GM12878 (cell line): ENCODE data around the gene SLC9A3.

Experiments
- EZH2 ChIP-seq: IDR thresholded peaks from 2 replicates; pipeline ENCODE4 v1.6.1; 2012; ENCODE audit warnings: low read depth, mild to moderate bottlenecking, control low read depth, inconsistent platforms, low read length, borderline replicate concordance; ENCODE audit not compliant: control insufficient read depth
- TCF12 ChIP-seq: IDR thresholded peaks from 2 replicates; pipeline ENCODE4 v1.6.1; 2011; ENCODE audit warnings: low read depth, mild to moderate bottlenecking, low read length
- TF ChIP-seq, protein P1 (sequence below): IDR thresholded peaks from 2 replicates; pipeline ENCODE4 v1.6.1; 2012; ENCODE audit warnings: low read length, inconsistent platforms

DNA sequence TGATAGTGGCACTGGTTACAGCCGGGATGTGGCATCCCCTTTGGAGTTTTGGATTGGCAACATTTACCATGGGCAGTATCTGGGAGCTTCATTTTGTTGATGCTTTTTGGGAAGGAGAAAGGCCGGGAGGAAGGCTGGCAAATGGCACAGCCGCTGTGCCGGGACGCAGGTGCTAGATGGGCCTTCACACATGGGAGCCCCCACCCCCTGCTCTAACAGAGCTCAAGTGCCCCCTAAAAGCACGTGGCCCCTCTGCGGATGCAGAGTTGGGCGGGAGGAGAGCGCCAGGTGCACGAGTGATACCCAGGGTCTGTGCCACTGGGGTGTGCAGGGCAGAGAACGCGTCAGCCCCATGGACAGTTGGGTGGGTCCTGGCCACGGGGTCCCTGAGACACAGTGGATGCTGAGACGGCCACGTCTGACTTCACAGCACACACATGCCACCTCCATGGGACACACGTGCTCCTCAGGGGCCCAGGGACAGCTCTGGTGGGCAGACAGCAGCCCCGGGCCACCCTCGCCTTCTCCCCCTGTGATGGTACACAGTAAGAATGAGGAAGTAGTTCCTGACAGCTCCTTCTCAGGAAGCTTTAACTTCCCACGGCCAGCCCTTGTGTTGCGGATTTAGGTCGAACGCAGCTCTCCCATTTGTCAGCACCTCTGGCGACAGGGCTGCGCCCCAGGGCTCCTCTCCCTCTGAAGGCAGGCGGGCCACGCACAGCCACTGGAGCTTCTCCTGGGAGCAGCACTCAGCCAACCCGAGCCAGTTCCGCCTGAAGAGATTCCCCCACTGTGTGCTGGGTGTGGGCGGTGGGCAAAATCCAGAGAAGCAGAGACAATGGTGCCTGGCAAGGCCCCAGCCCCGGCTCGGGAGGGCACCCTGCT, 10.8 kb downstream of the SLC9A3 start:
- TF ChIP-seq, protein P1, sequence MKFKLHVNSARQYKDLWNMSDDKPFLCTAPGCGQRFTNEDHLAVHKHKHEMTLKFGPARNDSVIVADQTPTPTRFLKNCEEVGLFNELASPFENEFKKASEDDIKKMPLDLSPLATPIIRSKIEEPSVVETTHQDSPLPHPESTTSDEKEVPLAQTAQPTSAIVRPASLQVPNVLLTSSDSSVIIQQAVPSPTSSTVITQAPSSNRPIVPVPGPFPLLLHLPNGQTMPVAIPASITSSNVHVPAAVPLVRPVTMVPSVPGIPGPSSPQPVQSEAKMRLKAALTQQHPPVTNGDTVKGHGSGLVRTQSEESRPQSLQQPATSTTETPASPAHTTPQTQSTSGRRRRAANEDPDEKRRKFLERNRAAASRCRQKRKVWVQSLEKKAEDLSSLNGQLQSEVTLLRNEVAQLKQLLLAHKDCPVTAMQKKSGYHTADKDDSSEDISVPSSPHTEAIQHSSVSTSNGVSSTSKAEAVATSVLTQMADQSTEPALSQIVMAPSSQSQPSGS: no peak
- TF ChIP-seq TCF12 (no peak), EZH2 (no peak)
